HL-60/S4 treated with retinoic acid at 250 ng/mL for 4 days and 3 days (cell line): ENCODE measurements around the gene TEX11.
"Not testable (repeated sequence)": the region's sequence is repeated elsewhere in the genome, so short reads cannot be mapped to it uniquely, and the experiment has no call there.

Source experiments
- in situ Hi-C: fragments of 300-500 bp; cut with MboI; formaldehyde crosslinking; loops from 2 replicates; pipeline ENCODE4 v1.7.0; 2022; ENCODE audit warnings: low sequenced_read_pairs

TEX11 gene

DNA sequence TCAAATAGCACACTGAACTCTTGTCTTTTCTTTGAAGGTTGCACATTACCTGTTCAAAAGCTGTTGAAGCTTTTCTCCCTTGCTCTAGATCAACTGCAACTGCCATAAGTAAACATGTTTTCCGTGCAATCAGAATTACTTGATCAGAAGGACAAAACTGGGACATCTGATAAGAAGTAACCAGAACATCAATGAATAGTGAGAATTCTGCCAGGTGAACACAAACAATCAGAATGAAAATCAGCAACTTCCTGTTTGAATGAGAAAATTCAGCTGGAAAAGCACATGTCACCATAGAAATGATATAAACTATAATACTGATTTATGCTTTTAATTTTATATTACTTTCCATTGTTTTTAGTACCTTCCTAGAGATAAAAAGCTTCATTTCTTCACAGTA lies 303.2 kb downstream of the TEX11 start:
- in situ Hi-C loops = no loop called here

DNA sequence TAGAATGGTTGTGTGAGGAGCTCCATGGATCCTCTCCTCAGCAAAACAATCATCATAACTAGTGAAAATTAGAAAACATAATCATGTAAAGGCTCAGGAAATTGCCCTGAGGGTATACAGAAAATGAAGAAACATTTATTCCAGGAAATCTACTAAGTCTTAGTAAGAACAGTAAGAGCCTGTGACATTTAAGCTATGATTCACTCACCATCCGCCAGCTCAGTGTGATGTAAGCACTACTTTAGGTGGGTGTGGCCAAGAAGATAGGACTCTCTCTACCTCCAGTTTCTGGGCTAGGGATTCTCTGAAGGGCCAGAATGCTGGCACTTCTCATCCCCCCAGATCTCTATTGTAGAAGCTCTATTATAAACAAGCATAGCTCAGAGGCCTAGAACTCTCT lies 316.4 kb downstream of the TEX11 start:
- in situ Hi-C loops = no loop called here

DNA sequence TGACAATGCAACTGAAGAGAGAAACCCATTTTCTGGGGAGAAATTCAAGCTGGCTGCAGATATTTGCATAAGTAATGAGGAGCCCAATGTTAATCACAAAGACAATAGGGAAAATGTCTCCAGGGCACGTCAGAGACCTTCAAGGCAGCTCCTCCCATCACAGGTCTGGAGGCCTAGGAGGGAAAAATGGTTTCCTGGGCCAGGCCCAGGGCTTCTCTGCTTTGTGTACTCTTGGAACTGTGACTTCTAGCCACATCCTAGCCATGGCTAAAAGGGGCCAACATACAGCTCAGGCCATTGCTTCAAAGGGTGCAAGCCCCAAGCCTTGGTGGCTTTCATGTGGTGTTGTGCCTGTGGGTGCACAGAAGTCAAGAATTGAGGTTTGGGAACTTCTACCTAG lies 321.4 kb downstream of the TEX11 start:
- in situ Hi-C loops = not testable (repeated sequence)

DNA sequence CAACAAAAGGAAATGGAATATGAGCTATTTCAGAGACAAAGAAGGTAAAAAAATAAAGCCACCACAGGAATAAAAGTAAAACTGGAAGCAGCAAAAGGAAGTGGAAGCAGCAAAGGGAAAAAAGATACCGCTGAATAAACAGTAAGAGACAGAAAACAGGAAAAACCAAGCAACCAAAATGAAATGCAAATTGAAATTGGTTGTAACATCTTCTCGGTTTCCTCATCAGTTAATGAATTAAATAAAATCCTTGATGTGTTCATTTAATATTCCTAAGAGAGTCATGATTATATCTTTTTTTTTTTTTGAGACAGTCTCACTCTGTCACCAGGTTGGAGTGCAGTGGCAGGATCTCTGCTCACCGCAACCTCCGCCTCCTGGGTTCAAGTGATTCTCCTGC lies 331.1 kb downstream of the TEX11 start:
- in situ Hi-C loops = no loop called here

DNA sequence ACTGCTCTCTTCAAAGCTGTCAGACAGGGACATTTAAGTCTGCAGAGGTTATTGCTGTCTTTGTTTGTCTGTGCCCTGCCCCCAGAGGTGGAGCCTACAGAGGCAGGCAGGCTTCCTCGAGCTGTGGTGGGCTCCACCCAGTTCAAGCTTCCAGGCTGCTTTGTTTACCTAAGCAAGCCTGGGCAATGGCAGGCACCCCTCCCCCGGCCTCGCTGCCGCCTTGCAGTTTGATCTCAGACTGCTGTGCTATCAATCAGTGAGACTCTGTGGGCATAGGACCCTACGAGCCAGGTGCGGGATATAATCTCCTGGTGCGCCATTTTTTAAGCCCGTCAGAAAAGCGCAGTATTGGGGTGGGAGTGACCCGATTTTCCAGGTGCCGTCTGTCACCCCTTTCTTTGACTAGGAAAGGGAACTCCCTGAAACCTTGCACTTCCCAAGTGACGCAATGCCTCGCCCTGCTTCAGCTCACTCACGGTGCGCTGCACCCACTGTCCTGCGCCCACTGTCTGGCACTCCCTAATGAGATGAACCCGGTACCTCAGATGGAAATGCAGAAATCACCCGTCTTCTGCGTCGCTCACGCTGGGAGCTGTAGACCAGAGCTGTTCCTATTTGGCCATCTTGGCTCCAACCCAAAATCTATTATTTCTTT lies 338.5 kb downstream of the TEX11 start:
- in situ Hi-C loops = not testable (repeated sequence)

DNA sequence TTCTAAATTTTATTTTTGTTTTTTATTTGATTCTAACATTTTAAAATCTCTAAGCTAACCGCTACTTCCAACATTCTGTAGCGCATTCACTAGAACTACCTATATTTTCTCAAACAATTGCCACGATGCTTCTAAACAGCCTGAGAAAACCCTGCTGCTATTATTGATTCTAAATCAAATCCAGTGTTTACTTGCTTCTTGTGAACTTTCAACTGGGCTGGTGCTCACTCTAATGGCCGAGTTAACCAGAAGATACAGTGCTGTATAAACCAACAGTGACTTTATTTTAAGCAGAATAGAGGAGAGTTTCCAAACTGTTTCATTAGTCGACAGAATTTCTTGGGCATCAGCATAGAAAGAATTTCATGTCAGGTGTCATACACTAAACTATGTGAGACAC lies 353.6 kb downstream of the TEX11 start:
- in situ Hi-C loops = no loop called here

DNA sequence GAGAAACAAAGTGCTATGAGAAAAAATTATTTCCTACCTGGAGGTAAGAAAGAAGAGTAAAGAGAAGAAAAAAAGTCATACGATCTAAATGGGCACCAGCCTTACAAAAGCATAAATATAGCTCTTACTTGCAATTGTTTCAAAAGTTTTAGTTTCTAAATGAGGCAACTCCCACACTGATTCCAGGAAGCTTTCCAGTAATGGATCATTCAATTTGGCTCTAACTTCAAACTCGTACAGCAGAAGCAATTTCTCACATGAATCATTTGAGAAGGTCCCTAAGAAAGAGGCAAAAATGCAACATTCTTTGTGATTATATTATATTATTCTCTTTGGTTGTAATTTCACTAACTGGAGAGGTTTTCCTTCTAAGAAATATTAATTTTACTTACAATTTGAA lies 354.0 kb downstream of the TEX11 start:
- in situ Hi-C loops = no loop called here

DNA sequence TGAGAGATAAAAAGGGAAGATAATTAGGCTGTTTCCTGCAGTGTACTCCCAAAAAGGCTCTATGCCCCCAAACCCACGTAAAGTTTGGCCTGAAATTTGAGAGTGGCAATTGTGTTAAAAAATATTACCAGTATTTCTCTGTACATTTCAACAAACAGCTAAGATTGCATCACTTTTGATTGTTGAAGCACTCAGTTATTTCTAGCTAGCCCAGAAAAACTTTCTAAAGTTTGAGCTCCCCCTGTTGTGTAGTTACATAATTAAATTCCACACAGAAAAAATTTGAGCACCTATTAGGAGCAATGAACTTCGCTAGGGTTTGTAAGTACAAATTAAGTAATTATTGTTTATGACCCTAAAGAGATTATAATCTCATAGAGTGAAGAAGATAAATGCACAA lies 354.4 kb downstream of the TEX11 start:
- in situ Hi-C loops = no loop called here

DNA sequence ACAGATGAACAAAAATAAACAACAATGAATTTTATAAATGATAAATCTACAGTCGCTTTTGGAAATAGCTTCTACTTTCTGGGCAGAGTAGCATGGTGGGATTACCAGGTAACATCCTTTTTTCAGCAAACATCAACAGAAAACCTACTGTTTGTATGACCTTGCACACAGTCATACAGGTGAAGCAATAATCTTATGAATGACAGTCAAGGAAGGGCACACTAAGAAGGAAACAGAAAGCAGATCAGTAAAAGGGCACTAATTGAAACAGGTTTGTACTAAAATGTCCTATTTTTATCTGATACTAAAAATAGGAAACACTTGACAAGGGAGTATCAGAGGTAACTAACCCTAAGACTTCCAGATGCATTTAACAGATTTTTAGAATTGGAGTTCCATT lies 355.0 kb downstream of the TEX11 start:
- in situ Hi-C loops = no loop called here

DNA sequence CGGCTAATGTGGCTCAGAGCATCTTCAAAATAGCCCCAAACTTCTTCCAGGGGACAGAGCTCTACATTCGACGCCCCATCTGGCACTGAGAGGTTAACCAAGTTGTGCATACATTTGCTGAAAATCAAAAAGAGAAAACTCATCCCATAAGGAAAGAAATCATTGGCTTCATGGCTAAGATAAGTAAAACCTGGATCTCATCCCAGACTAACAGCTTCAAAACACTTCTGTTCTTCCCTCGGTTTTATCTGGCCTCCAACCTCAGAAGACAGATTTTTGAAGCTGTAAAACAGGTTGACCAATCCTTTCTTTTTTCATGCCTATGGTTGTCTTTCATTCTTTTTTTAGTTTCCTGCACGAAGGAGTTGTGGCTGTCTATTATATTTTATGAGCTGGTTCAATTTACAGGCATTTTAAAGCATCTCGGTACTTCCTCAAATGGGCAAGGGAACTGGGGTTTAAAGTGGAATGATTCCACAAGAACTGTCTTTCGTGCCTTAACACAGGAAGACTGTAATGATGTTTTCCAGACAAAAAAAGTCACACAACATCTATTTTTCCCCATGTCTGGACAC lies 356.3 kb downstream of the TEX11 start:
- in situ Hi-C loops = no loop called here

DNA sequence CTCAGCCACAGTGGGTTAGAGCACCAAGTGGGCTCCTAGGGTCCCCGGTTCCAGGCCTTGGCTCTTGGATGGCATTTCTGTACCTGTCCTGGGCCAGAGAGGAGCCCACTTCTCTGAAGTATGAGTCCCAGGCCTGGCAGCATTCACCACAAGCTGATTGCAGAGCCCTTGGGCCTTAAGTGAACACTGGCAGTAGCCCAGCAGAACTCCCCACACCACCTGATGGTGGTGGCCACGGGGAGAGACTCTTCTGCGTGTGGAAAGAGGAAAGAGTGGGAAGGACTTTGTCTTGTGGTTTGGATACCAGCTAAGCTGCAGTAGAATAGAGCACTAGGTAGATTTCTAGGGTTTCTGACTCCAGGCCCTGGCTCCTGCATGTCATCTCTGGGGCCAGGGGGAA lies 359.1 kb downstream of the TEX11 start:
- in situ Hi-C loops = no loop called here

DNA sequence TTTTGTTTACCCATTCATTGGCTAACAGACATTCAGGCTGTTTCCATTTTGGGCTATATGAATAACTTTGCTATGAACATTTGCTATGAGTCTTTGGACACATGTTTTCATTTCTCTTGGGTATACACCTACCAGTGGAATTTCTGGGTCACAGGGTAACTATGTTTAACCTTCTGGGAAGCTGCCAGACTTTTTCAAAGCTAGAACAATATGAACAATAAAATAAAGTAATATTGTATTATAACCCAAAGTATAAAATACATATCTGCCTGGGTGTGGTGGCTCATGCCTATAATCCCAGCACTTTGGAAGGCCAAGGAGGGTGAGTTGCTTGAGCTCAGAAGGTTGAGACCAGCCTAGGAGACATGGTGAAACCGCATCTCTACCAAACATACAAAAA lies 373.3 kb downstream of the TEX11 start:
- in situ Hi-C loops = no loop called here

DNA sequence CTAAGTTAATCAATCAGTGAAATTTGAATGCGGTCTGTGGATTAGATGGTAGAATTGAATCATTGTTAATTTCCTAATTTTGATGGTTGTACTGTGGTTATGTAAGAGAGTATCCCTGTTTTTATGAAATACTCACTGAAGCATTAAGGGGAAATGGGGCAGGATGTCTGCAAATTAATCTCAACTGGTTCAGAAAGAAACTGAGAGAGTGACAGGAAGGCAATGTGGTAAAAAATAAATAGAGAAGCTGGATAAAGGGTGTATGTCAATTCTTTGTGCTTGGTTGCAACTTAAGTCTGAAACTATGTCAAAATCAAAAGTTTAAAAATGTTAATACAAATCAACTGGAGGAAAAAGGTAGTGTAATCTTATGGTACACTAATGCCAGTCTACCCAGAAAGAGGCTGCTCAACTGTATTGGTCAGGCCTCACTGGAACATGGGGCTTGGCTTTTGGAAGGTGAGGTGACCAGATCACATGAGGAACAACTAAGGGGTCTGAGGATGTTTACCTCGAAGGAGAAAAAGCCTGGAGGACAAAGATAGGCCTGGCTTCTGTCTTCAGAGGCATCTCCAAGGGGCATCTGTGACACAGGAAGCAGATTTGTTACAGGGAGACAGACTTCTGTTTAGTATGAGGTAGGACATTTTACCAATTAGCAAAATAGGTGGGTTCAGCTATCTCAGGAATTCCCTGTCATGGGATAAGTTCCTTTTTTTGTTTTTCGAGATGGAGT lies 380.7 kb downstream of the TEX11 start:
- in situ Hi-C loops = no loop called here

DNA sequence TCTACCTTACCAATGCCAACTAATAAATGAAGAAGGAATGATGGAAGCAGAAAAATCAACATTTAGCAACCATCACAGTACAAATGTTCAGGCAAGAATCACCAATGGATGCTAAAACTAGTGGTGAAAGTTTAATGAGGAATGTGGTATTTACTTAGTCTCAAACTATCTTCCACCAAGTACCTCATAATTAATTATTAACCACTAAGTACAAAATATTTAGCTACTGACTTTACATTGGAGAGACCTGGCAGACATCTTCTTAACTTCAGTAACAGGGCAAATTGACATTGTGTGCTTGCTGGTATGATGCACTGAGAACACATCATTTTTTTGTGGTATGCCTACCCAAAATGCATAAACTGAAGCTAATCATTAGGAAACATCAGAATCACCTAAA lies 381.5 kb downstream of the TEX11 start:
- in situ Hi-C loops = no loop called here

DNA sequence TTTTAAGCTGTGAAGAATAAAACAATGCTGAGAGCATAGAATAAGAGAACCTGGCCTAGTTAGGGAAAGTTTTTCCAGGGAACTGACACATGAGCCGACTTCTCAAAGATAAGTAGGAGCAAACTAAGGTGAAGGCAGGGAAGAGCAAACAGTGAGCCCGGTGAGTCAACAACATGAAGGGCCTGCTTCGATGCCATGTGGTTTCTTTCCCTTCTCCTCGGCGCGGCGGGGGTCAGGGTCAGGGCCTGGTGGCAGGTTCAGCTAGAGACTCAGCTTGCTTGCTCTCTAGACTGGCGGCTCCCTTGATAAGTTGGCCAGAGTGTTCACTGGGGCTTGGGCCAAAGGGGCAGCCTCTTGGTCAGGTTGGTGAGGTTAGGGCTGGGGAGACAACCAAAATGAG lies 382.8 kb downstream of the TEX11 start:
- in situ Hi-C loops = no loop called here

DNA sequence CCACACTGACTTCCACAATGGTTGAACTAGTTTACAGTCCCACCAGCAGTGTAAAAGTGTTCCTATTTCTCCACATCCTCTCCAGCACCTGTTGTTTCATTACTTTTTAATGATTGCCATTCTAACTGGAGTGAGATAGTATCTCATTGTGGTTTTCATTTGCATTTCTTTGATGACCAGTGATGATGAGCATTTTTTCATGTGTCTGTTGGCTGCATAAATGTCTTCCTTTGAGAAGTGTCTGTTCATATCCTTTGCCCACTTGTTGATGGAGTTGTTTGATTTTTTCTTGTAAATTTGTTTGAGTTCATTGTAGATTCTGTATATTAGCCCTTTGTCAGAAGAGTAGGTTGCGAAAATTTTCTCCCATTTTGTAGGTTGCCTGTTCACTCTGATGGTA lies 392.8 kb downstream of the TEX11 start:
- in situ Hi-C loops = not testable (repeated sequence)

DNA sequence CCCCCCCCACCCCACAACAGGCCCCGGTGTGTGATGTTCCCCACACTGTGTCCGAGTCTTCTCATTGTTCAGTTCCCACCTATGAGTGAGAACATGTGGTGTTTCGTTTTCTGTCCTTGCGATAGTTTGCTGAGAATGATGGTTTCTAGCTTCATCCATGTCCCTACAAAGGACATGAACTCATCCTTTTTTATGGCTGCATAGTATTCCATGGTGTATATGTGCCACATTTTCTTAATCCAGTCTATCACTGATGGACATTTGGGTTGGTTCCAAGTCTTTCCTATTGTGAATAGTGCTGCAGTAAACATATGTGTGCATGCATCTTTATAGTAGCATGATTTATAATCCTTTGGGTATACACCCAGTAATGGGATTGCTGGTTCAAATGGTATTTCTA lies 393.2 kb downstream of the TEX11 start:
- in situ Hi-C loops = not testable (repeated sequence)

DNA sequence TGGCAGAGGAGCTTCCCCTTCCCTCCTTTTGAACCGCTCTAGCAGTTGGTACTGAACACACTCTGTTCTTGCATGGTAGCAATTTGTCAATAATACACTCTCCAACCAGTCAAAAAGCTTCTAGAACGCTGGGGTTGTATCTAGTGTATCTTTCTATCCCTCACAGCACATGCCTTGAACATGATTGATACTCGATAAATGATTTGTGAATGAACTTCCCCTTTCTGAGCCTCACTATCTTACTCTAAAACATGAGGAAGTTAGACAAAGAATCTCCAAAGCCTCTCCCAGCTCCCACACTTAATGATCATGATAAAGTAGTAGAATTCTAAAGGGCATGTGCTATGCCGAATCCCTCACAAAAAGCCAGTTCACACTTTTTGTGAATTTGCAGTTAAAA lies 399.4 kb downstream of the TEX11 start:
- in situ Hi-C loops = no loop called here

DNA sequence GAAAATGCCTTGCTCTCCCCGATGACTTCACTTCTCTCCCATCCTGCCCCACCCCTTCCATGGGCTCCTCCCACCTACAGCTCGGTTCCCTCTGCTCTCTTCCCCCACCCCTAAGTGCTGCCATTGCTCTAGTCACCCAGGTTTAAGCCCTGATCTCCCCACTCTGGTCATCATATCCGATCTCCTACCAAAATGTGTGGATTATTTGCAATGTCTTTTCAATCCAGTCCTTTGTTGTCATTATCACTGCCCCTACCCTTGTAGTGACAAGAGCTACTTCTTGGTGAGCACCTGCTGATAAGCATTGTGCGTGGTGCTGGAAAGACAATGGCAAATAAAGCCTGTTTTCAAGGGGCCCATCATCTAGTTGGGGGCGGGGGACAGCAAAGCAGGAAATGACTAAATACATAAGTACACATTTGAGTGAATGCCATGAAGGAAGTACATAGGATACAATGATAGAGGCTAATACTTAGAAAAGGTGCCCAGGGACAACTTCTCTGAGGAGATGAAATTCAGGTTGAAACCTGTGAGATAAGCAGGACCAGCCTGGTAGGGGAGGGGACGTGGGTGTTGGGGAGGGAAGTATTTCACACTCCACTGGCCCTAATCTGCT lies 400.1 kb downstream of the TEX11 start:
- in situ Hi-C loops = no loop called here

DNA sequence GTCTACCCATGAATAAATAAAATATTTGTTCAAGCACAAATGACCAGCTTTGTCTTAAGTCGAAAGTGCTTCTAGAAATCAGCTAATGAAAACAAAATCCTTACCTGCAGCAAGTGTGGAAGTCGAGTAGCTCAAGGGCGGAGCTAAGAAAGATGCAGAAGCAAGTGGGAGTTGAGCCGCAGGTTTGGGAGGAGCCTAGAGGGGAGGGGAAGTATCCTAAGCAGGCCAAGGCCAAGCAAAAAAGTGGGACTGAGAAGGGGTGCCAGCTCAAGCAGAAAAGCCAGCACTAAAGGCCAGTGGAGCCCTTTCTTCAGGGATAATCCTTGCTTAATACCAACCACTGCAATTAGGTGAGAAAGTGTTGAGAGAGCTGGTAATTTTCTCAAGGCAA lies 403.1 kb downstream of the TEX11 start:
- in situ Hi-C loops = no loop called here

DNA sequence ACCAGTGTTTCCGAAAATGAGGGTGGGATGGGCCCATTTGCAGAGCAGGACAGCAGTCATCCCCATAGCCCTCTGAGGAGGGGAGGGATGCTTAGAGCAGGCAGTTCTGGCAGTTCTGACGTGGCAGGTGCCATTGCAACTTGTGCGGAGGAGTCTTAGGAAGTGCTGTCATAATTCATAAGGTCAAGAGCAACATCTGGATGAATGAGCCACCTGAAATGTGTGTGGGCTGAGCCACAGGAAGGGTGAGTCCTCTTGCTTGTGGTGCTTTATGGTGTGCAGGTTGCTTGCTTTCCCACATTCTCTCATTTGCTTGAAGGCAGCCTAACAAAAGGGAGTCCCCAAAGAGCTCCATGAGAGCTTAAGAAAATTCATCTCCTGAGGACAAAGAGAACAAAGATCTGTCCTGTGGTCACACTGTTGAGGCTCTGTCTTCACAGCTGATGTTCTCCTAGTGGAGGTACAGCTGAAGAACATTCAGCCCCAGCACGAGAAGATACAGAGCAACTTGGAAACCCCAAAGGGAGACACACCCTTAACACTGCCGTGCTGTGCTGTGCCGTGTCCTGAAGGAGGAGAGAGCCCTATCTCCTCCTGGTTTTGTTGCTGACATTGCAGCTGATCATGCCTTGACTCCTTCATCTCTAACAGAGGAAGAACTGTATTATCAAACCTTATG lies 403.6 kb downstream of the TEX11 start:
- in situ Hi-C loops = no loop called here

DNA sequence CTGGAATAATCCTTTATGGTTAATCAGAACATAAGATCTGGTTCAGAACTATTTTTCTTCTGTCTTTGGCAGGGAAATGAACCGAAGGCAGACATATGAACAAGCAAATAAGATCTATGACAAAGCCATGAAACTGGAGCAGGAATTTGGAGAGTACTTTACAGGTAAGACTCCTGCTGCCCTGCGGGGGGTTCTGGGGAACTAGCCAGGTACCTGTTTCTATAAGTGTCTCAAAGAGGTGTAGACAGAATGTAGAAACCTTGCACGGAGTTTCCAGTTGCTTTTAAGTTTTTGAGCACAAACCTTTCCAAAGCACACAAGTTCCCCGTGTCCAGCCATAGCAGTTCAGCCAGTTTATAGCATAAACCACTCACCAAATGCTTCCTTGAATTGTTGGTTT lies 407.7 kb downstream of the TEX11 start:
- in situ Hi-C loops = no loop called here
